Panc1 (cell line): ENCODE measurements around the gene FAM107B. TPM values are rescaled to one million over a fixed set of nuclear protein-coding genes. Genes with fewer than 3 reads are reported as not detected.

Experiments
- ATAC-seq: fragments of 200-7000 bp; cut with Tn5 transposase; 2 replicates; pipeline ENCODE4 v1.9.1; 2020; ENCODE audit warnings: mild to moderate bottlenecking, moderate library complexity
- BruUV-seq: library from RNA; stranded (reverse); fragments of 400-500 nt; replicated peaks from 2 replicates; lab custom pipeline; 2021; lab: Mats Ljungman, UMichigan
- CTCF ChIA-PET: fragments of 300-600 bp; sonication (Branson Sonifier 250); formaldehyde crosslinking; loops from one replicate; lab custom pipeline; 2022; ENCODE audit warnings: antibody characterized with exemption; lab: Charles Lee
- POLR2A ChIA-PET: fragments of 300-600 bp; sonication (Branson Sonifier 250); formaldehyde crosslinking; loops from one replicate; lab custom pipeline; 2022; ENCODE audit warnings: antibody characterized with exemption; lab: Charles Lee
- DNase-seq: peaks from one replicate; pipeline ENCODE4 v3.0.0-alpha.2; 2010; ENCODE audit warnings: low read depth, low spot score
- H3K27ac ChIP-seq: 2 replicates; pipeline ENCODE4 v1.5.1; 2011; ENCODE audit warnings: mild to moderate bottlenecking, low read length, inconsistent platforms
- H3K27me3 ChIP-seq: fragments of 200-500 bp; sonication (Bioruptor generic); 2 replicates; pipeline ENCODE4 v1.6.0; 2014; ENCODE audit warnings: low read length, inconsistent platforms; ENCODE audit not compliant: control insufficient read depth, insufficient read depth
- H3K36me3 ChIP-seq: fragments of 200-500 bp; sonication (Bioruptor generic); 2 replicates; pipeline ENCODE4 v1.5.1; 2014; ENCODE audit warnings: inconsistent platforms, mild to moderate bottlenecking, low read length, moderate library complexity; ENCODE audit not compliant: control insufficient read depth, insufficient read depth
- H3K4me1 ChIP-seq: 2 replicates; pipeline ENCODE4 v1.5.1; 2011; ENCODE audit warnings: inconsistent platforms, mild to moderate bottlenecking, low read length, moderate library complexity; ENCODE audit not compliant: control insufficient read depth, insufficient read depth
- H3K4me3 ChIP-seq, 2 experiments: 2 replicates each; pipeline ENCODE4 v1.5.1; 2011 to 2012; ENCODE audit warnings: low read depth in 2 of 2, low read length in 2 of 2, mild to moderate bottlenecking in 2 of 2, inconsistent platforms in 1 of 2, moderate library complexity in 1 of 2
- H3K9me3 ChIP-seq: fragments of 200-500 bp; sonication (Bioruptor generic); 2 replicates; pipeline ENCODE4 v1.5.1; 2014; ENCODE audit warnings: low read depth, mild to moderate bottlenecking, inconsistent platforms, low read length, moderate library complexity; ENCODE audit not compliant: control insufficient read depth, insufficient read depth
- POLR2AphosphoS5 ChIP-seq: IDR thresholded peaks from 2 replicates; pipeline ENCODE4 v1.6.1; 2012; ENCODE audit warnings: mild to moderate bottlenecking, low read depth, low read length, moderate library complexity
- SIN3A ChIP-seq: IDR thresholded peaks from 2 replicates; pipeline ENCODE4 v1.6.1; 2012; ENCODE audit warnings: low read depth, mild to moderate bottlenecking, low read length, moderate library complexity, borderline replicate concordance; ENCODE audit not compliant: insufficient read depth
- TCF7L2 ChIP-seq: IDR thresholded peaks from 2 replicates; pipeline ENCODE4 v1.6.1; 2011; ENCODE audit warnings: mild to moderate bottlenecking, low read depth, low read length, inconsistent platforms
- in situ Hi-C: cut with HindIII; loops from 2 replicates; pipeline ENCODE4 v1.10.0; 2016; ENCODE audit warnings: low sequenced_read_pairs, low pct_unique_long_range_greater_than_20kb
- intact Hi-C: fragments of 100-400 bp; cut with micrococcal nuclease; formaldehyde crosslinking; loops from one replicate; pipeline ENCODE4 v1.10.0; 2022; ENCODE audit not compliant: unreplicated experiment
- total RNA-seq: library from RNA; stranded (reverse); gene quantifications from one replicate; pipeline ENCODE4 v1.2.1, GENCODE V29; 2021; ENCODE audit not compliant: unreplicated experiment
- TF ChIP-seq, protein P1 (sequence below), 2 experiments: IDR thresholded peaks; 2 replicates each; pipeline ENCODE4 v1.6.1; 2011 to 2012; ENCODE audit warnings: low read depth in 2 of 2, control low read depth in 1 of 2, low read length in 1 of 2, mild to moderate bottlenecking in 1 of 2, moderate library complexity in 1 of 2; ENCODE audit not compliant: insufficient read depth in 1 of 2
- TF ChIP-seq, protein P2 (sequence below): fragments of 450-650 bp; IDR thresholded peaks from 2 replicates; pipeline ENCODE4 v1.5.1; 2017; ENCODE audit warnings: mild to moderate bottlenecking

The FAM107B gene
- total RNA-seq, 1 experiment from 2014 or later: 13.4 TPM

DNA sequence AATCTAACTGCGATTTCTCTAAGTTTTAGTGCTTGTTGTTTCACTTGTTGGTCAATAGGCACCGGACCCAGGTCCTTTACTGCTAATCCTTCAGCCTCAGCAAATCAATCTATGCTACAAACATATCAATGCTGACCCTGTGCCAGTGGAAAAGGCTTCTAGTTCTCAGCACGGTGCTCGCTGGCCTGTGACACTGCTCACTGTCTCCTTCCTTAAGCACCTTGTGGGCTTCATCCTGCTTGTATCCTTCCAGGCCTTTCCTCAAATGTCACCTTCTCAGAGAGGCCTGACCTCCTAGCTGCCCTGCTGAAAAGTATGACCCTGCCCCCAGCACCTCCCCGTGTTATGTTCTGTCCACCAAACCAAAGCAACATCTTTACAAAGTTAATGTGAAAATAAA, 242.7 kb downstream of the FAM107B start:
- Histone ChIP-seq H3K36me3 (no peaks in the 10 kb centered on the region), H3K4me3 (no peak overlapping the region), H3K27me3 (no peaks in the 10 kb centered on the region), H3K9me3 (no peaks in the 10 kb centered on the region), H3K4me1 (no peaks in the 10 kb centered on the region), H3K27ac (no peak overlapping the region)
- ATAC-seq: no peak
- ChIA-PET CTCF (no interaction called here), POLR2A (no interaction called here)
- TF ChIP-seq, protein P1, sequence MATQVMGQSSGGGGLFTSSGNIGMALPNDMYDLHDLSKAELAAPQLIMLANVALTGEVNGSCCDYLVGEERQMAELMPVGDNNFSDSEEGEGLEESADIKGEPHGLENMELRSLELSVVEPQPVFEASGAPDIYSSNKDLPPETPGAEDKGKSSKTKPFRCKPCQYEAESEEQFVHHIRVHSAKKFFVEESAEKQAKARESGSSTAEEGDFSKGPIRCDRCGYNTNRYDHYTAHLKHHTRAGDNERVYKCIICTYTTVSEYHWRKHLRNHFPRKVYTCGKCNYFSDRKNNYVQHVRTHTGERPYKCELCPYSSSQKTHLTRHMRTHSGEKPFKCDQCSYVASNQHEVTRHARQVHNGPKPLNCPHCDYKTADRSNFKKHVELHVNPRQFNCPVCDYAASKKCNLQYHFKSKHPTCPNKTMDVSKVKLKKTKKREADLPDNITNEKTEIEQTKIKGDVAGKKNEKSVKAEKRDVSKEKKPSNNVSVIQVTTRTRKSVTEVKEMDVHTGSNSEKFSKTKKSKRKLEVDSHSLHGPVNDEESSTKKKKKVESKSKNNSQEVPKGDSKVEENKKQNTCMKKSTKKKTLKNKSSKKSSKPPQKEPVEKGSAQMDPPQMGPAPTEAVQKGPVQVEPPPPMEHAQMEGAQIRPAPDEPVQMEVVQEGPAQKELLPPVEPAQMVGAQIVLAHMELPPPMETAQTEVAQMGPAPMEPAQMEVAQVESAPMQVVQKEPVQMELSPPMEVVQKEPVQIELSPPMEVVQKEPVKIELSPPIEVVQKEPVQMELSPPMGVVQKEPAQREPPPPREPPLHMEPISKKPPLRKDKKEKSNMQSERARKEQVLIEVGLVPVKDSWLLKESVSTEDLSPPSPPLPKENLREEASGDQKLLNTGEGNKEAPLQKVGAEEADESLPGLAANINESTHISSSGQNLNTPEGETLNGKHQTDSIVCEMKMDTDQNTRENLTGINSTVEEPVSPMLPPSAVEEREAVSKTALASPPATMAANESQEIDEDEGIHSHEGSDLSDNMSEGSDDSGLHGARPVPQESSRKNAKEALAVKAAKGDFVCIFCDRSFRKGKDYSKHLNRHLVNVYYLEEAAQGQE (IDR thresholded peaks at IDR 0.05; ENCODE audit: insufficient read depth in 1 of 2, low read depth in 2 of 2, low read length in 1 of 2): no peak
- TF ChIP-seq, protein P2, sequence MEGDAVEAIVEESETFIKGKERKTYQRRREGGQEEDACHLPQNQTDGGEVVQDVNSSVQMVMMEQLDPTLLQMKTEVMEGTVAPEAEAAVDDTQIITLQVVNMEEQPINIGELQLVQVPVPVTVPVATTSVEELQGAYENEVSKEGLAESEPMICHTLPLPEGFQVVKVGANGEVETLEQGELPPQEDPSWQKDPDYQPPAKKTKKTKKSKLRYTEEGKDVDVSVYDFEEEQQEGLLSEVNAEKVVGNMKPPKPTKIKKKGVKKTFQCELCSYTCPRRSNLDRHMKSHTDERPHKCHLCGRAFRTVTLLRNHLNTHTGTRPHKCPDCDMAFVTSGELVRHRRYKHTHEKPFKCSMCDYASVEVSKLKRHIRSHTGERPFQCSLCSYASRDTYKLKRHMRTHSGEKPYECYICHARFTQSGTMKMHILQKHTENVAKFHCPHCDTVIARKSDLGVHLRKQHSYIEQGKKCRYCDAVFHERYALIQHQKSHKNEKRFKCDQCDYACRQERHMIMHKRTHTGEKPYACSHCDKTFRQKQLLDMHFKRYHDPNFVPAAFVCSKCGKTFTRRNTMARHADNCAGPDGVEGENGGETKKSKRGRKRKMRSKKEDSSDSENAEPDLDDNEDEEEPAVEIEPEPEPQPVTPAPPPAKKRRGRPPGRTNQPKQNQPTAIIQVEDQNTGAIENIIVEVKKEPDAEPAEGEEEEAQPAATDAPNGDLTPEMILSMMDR: no peak
- TF ChIP-seq POLR2AphosphoS5 (no peak), SIN3A (no peak), TCF7L2 (no peak)
- BruUV-seq: no TSS peak
- no peak for DNase-seq
- intact Hi-C loops: no loop called here
- in situ Hi-C loops: no loop called here

DNA sequence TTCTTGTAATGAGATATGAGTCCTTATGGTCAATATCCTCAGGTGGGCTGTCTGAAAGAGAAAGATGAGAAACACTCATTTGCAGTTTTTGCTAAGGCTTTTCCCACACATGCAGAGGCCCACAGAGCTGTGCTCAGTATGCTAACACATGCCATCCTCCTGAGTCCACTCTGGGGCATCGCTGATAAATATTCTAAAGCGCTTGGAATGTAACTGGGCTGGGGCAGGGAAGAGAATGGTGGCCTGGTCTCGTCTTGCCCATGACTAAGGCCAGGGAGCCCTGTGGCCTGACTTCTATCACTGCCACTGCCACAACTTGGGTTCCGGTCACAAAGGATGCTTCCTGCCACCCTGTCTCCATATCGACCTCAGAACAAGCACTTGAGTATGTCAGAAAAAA, 244.2 kb downstream of the FAM107B start:
- in situ Hi-C loops: no loop called here
- intact Hi-C loops: no loop called here
- no peaks in the 10 kb centered on the region for H3K36me3 ChIP-seq
- no peak overlapping the region for H3K4me3 ChIP-seq
- H3K27ac ChIP-seq: no peak overlapping the region
- DNase-seq (no peak), ATAC-seq (no peak)
- no peaks in the 10 kb centered on the region for H3K9me3 ChIP-seq
- H3K4me1 ChIP-seq: no peaks in the 10 kb centered on the region
- TF ChIP-seq POLR2AphosphoS5: no peak
- TF ChIP-seq, protein P1 (IDR thresholded peaks at IDR 0.05; ENCODE audit: insufficient read depth in 1 of 2, low read depth in 2 of 2, low read length in 1 of 2): no peak
- no peak for TF ChIP-seq TCF7L2
- TF ChIP-seq SIN3A: no peak
- TF ChIP-seq, protein P2: no peak
- CTCF ChIA-PET: no interaction called here
- POLR2A ChIA-PET: no interaction called here
- H3K27me3 ChIP-seq: no peaks in the 10 kb centered on the region
- BruUV-seq: no TSS peak
